Astrocyte (in vitro differentiated cells and primary cell): Measurements from ENCODE around the gene BBS9.

ENCODE experiments used
- CTCF ChIP-seq: IDR thresholded peaks from 2 replicates; pipeline ENCODE4 v1.5.1; 2011; ENCODE audit warnings: low read depth, mild to moderate bottlenecking, inconsistent platforms, low read length, moderate library complexity; ENCODE audit not compliant: insufficient read depth
- EZH2 ChIP-seq: IDR thresholded peaks from 2 replicates; pipeline ENCODE4 v1.6.1; 2012; ENCODE audit warnings: mild to moderate bottlenecking, low read length, inconsistent platforms; ENCODE audit not compliant: insufficient read depth

- TF ChIP-seq CTCF (no peak), EZH2 (no peak)
These were observed 483.1 kb downstream of the BBS9 start for GRCh38 chr7:33612442-33612841.
